ENCODE data around the gene MYH9. TPM values are rescaled to one million over a fixed set of nuclear protein-coding genes. Genes with fewer than 3 reads are reported as not detected.
"Not testable (repeated sequence)": the region's sequence is repeated elsewhere in the genome, so short reads cannot be mapped to it uniquely, and the experiment has no call there.

MYH9 gene
- polyA plus RNA-seq, 1 donor from 2014 or later, result 7.1 TPM

GRCh38 chr22:36395055-36395849 is 7.5 kb upstream of the MYH9 start:
- H3K4me2 ChIP-seq (ENCODE audit: low read length), result no peak overlapping the region
- H3K36me3 ChIP-seq (ENCODE audit: insufficient read depth, low read length), result no peaks in the 10 kb centered on the region
- no peak overlapping the region for H3K27ac ChIP-seq (ENCODE audit: low read length)
- H4K20me1 ChIP-seq (ENCODE audit: insufficient read depth), result no peaks in the 10 kb centered on the region
- no peaks in the 10 kb centered on the region for H3K9me3 ChIP-seq (ENCODE audit: low read length)
- H3K4me3 ChIP-seq (ENCODE audit: low read length), result no peak overlapping the region
- no peak overlapping the region for H3K9ac ChIP-seq (ENCODE audit: low read length)
- H3K9me2 ChIP-seq (ENCODE audit: insufficient read depth, low read length), result no peaks in the 10 kb centered on the region
- no peak overlapping the region for H2AFZ ChIP-seq (ENCODE audit: low read depth, low read length)
- no peaks in the 10 kb centered on the region for H3K79me2 ChIP-seq (replicated peaks; ENCODE audit: insufficient read depth, low read length)
- H3F3A ChIP-seq (ENCODE audit: insufficient read depth, low read length, poor library complexity, severe bottlenecking), result no peaks in the 10 kb centered on the region
- TF ChIP-seq RAD21 (conservative IDR thresholded peaks at IDR 0.05), result no peak
- TF ChIP-seq CTCF (IDR thresholded peaks at IDR 0.05; ENCODE audit: poor library complexity, severe bottlenecking), result no peak
- no peak for TF ChIP-seq POLR2AphosphoS5 (IDR thresholded peaks at IDR 0.05)
- no peak for TF ChIP-seq REST (IDR thresholded peaks at IDR 0.05; ENCODE audit: borderline replicate concordance)
- no peak for TF ChIP-seq TAF1 (IDR thresholded peaks at IDR 0.05; ENCODE audit: low read depth)
- no peak for TF ChIP-seq EZH2 (IDR thresholded peaks at IDR 0.05; ENCODE audit: borderline replicate concordance, insufficient read depth, low read length, poor library complexity, severe bottlenecking)
- no peak for TF ChIP-seq SMC3 (conservative IDR thresholded peaks at IDR 0.05; ENCODE audit: poor library complexity)
- no peak for TF ChIP-seq EP300 (conservative IDR thresholded peaks at IDR 0.05; ENCODE audit: poor library complexity, severe bottlenecking)
- no peak for TF ChIP-seq MXI1 (conservative IDR thresholded peaks at IDR 0.05; ENCODE audit: poor library complexity, severe bottlenecking)
- H3K27me3 ChIP-seq (ENCODE audit: insufficient read depth, low read depth, low read length), result no peaks in the 10 kb centered on the region

GRCh38 chr22:36391638-36392037 is 3.9 kb upstream of the MYH9 start:
- Histone ChIP-seq H3K79me2 (replicated peaks; ENCODE audit: insufficient read depth, low read length) (peaks cover 7% of the 10 kb centered on the region), H3K27me3 (ENCODE audit: insufficient read depth, low read depth, low read length) (no peaks in the 10 kb centered on the region), H3K27ac (ENCODE audit: low read length) (no peak overlapping the region), H3K4me2 (ENCODE audit: low read length) (no peak overlapping the region), H3K36me3 (ENCODE audit: insufficient read depth, low read length) (no peaks in the 10 kb centered on the region), H3F3A (ENCODE audit: insufficient read depth, low read length, poor library complexity, severe bottlenecking) (no peaks in the 10 kb centered on the region), H4K20me1 (ENCODE audit: insufficient read depth) (no peaks in the 10 kb centered on the region), H3K4me3 (ENCODE audit: low read length) (no peak overlapping the region), H3K9me2 (ENCODE audit: insufficient read depth, low read length) (no peaks in the 10 kb centered on the region), H3K9me3 (ENCODE audit: low read length) (no peaks in the 10 kb centered on the region), H2AFZ (ENCODE audit: low read depth, low read length) (no peak overlapping the region), H3K9ac (ENCODE audit: low read length) (no peak overlapping the region)
- no peak for TF ChIP-seq RAD21 (conservative IDR thresholded peaks at IDR 0.05)

GRCh38 chr22:36389122-36389521 is 1.4 kb upstream of the MYH9 start:
- H3K9me3 ChIP-seq (ENCODE audit: low read length); H3F3A ChIP-seq (ENCODE audit: insufficient read depth, low read length, poor library complexity, severe bottlenecking); H3K9ac ChIP-seq (ENCODE audit: low read length); H2AFZ ChIP-seq (ENCODE audit: low read depth, low read length); H4K20me1 ChIP-seq (ENCODE audit: insufficient read depth); H3K9me2 ChIP-seq (ENCODE audit: insufficient read depth, low read length); H3K27me3 ChIP-seq (ENCODE audit: insufficient read depth, low read depth, low read length); H3K36me3 ChIP-seq (ENCODE audit: insufficient read depth, low read length): not testable (repeated sequence)
- Histone ChIP-seq H3K4me2 (ENCODE audit: low read length) (peak overlapping the region; percentile 77), H3K27ac (ENCODE audit: low read length) (peak overlapping the region; percentile 81), H3K79me2 (replicated peaks; ENCODE audit: insufficient read depth, low read length) (peaks cover 29% of the 10 kb centered on the region), H3K4me3 (ENCODE audit: low read length) (peak overlapping the region; percentile 89)
